ENCODE results near the gene C2orf69.

C2orf69 gene

GRCh38 chr2:199911052-199911876, at the start of gene C2orf69:
TSS of gene C2orf69 (plus strand) at chr2:199911293. CDS start at chr2:199911439, 146 bp downstream.
- no peak for TF ChIP-seq CTCF (IDR thresholded peaks at IDR 0.05)

- TF ChIP-seq CTCF (IDR thresholded peaks at IDR 0.05): no peak
Observed at GRCh38 chr2:199862788-199863187, 48.3 kb upstream of the C2orf69 start.

- TF ChIP-seq CTCF (IDR thresholded peaks at IDR 0.05): no peak
Observed at GRCh38 chr2:199865905-199866304, 45.2 kb upstream of the C2orf69 start.

- no peak for TF ChIP-seq CTCF (IDR thresholded peaks at IDR 0.05)
Observed at GRCh38 chr2:199868431-199869226, 42.5 kb upstream of the C2orf69 start.

- TF ChIP-seq CTCF (IDR thresholded peaks at IDR 0.05): no peak
Observed at GRCh38 chr2:199869227-199869541, 41.9 kb upstream of the C2orf69 start.

GRCh38 chr2:199869653-199870052, 41.4 kb upstream of the C2orf69 start:
- TF ChIP-seq CTCF (IDR thresholded peaks at IDR 0.05): no peak

- no peak for TF ChIP-seq CTCF (IDR thresholded peaks at IDR 0.05)
Observed at GRCh38 chr2:199870581-199870980, 40.5 kb upstream of the C2orf69 start.

Data from LNCAP (cell line).